SK-N-MC (cell line): ENCODE results near the gene HS2ST1.

Experiments
- EZH2 ChIP-seq: fragments of 200-600 bp; sonication (generic); IDR thresholded peaks from one replicate; pipeline ENCODE4 v1.6.1; 2017; ENCODE audit warnings: antibody characterized with exemption
- FOXP2 ChIP-seq: optimal IDR thresholded peaks from 2 replicates; pipeline ENCODE3; 2011; ENCODE audit warnings: mild to moderate bottlenecking, moderate library complexity; ENCODE audit not compliant: insufficient read depth; ENCODE audit errors: extremely low read length, control extremely low read depth
- POLR2AphosphoS5 ChIP-seq: IDR thresholded peaks from 2 replicates; pipeline ENCODE4 v1.6.1; 2012; ENCODE audit warnings: mild to moderate bottlenecking, low read depth, low read length, borderline replicate concordance

DNA sequence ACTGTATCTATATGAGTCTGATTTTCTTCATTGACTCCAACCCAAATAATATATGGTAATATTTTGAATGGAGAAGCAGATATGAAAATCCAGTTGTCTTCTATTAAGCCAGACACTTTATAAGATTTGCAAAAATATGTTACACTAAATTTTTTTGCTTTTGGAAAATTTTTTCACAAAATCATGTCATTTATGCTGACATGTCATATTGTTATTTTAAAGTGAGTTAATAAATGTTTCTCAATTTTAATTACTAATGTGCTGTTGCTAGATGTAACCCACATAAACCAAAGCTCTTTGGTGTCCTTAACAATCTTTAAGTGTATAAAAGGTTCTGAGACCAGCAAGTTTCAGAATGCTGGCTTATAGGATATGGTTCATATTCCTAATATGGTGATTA is 142.5 kb downstream of the HS2ST1 start:
- TF ChIP-seq POLR2AphosphoS5: no peak
- no peak for TF ChIP-seq EZH2
- TF ChIP-seq FOXP2: no peak
